ENCODE data around the gene ZNF593. TPM values are rescaled to one million over a fixed set of nuclear protein-coding genes. Genes with fewer than 3 reads are reported as not detected.

The ZNF593 gene
- total RNA-seq, 1 donor from 2014 or later = 83.0 TPM

GRCh38 chr1:26213335-26213905 is 43.7 kb downstream of the ZNF593 start:
- Mint-ChIP-seq H3K36me3 (ENCODE audit: low read depth) (no peaks in the 10 kb centered on the region), H3K4me3 (no peak overlapping the region), H3K27me3 (ENCODE audit: insufficient read depth) (peaks cover 11% of the 10 kb centered on the region), H3K27ac (no peak overlapping the region), H3K4me1 (ENCODE audit: low read depth) (no peaks in the 10 kb centered on the region), H3K9me3 (no peaks in the 10 kb centered on the region)
- no peak for DNase-seq (ENCODE audit: low spot score)
- intact Hi-C loops (cut with micrococcal nuclease) = no loop called here

DNA sequence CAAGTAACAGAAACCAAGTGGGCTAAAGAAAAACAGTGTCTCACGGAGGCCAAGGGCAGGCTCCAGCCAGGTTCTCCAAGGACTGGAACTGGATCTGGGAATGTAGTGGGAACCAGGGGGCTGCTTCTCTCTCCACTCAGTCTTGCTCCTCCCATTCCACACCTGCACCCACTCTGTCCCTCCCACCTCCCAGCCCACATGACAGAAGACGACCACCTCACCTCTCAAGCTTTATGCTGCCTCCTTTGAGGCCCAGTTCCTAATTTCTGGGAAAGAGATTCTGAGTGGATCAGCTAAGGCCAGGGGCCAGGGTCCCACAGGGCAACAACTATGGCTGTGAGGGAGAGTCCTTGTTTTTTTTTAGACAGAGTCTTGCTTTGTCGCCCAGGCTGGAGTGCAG is 45.5 kb downstream of the ZNF593 start:
- Mint-ChIP-seq H3K4me3 (no peak overlapping the region), H3K27me3 (ENCODE audit: insufficient read depth) (peaks cover 9% of the 10 kb centered on the region), H3K4me1 (ENCODE audit: low read depth) (no peaks in the 10 kb centered on the region), H3K27ac (no peak overlapping the region), H3K9me3 (no peaks in the 10 kb centered on the region), H3K36me3 (ENCODE audit: low read depth) (no peaks in the 10 kb centered on the region)
- DNase-seq (ENCODE audit: low spot score) = no peak
- intact Hi-C loops (cut with micrococcal nuclease) = no loop called here

DNA sequence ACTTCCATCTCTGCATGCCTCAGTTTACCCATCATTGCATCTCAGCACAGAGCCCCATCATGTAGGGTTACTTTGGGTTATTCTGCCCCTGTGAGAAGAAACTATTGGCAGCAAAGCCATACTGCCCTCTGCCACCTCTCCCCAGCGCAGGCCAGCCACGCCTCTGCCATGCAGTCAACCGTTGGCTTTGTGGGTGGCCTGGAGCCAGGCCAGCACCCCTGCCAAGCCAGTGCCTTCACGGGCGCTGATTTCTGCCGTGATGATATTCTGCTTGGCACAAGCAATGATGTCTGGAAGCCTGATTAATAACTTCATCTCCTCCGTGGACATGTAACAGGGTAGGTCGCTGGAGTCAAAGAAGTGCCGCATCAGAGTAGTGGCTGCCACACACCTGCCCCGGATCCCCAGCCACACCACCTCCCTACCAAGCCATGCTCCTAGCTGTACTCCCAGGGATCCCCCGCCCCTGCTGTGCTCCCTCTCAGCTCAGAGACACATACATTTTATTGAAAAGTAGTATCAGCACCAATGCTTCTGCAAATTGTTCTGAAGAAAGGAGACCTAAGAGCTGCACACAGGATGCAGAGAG is 49.3 kb downstream of the ZNF593 start:
- peaks cover 5% of the 10 kb centered on the region for H3K27me3 Mint-ChIP-seq (ENCODE audit: insufficient read depth)
- intact Hi-C loops (cut with micrococcal nuclease) = no loop called here
- H3K36me3 Mint-ChIP-seq (ENCODE audit: low read depth) = no peaks in the 10 kb centered on the region
- no peak overlapping the region for H3K27ac Mint-ChIP-seq
- H3K9me3 Mint-ChIP-seq = no peaks in the 10 kb centered on the region
- H3K4me3 Mint-ChIP-seq = no peak overlapping the region
- H3K4me1 Mint-ChIP-seq (ENCODE audit: low read depth) = no peaks in the 10 kb centered on the region
- no peak for DNase-seq (ENCODE audit: low spot score)

Other genes starting within 250 kb of the ZNF593 start
- 8.0 and 9.0 TPM in 2 replicates for gene PAFAH2, start 171.8 kb upstream of the ZNF593 start, total RNA-seq
- gene EXTL1, start 148.1 kb upstream of the ZNF593 start, total RNA-seq = 0.05 TPM in 1 of 2 replicates, not detected in the other
- not detected in 2 replicates for gene SLC30A2, start 123.8 kb upstream of the ZNF593 start, total RNA-seq
- gene TRIM63, start 102.3 kb upstream of the ZNF593 start, total RNA-seq = not detected in 2 replicates
- 15.5 and 18.9 TPM in 2 replicates for gene PDIK1L, start 58.1 kb upstream of the ZNF593 start, total RNA-seq
- 0.12 TPM in 1 of 2 replicates, not detected in the other for gene FAM110D, start 10.8 kb upstream of the ZNF593 start, total RNA-seq
- not detected in 2 replicates for gene C1orf232, start 945 bp upstream of the ZNF593 start, total RNA-seq
- not detected in 2 replicates for gene ZNF593OS, start 1.9 kb downstream of the ZNF593 start, total RNA-seq
- gene CNKSR1, start 7.6 kb downstream of the ZNF593 start, total RNA-seq = 4.2 and 4.7 TPM in 2 replicates
- not detected in 2 replicates for gene CATSPER4, start 20.7 kb downstream of the ZNF593 start, total RNA-seq
- gene CEP85, start 64.3 kb downstream of the ZNF593 start, total RNA-seq = 37.0 and 37.1 TPM in 2 replicates
- gene SH3BGRL3, start 110.2 kb downstream of the ZNF593 start, total RNA-seq = 551 and 575 TPM in 2 replicates
- 14.8 and 22.1 TPM in 2 replicates for gene UBXN11, start 136.7 kb downstream of the ZNF593 start, total RNA-seq
- 394 and 411 TPM in 2 replicates for gene CD52, start 148.1 kb downstream of the ZNF593 start, total RNA-seq
- 0.83 and 1.9 TPM in 2 replicates for gene CRYBG2, start 184.2 kb downstream of the ZNF593 start, total RNA-seq
- gene ZNF683, start 202.8 kb downstream of the ZNF593 start, total RNA-seq = not detected in 2 replicates
- not detected in 2 replicates for gene LIN28A, start 240.9 kb downstream of the ZNF593 start, total RNA-seq